C4-2B (cell line): ENCODE data around the gene SPAAR.

ENCODE experiments used
- H3K27ac ChIP-seq: fragments of 450-650 bp; 2 replicates; pipeline ENCODE4 v1.5.1; 2017
- CTCF ChIP-seq: fragments of 450-650 bp; conservative IDR thresholded peaks from 2 replicates; pipeline ENCODE4 v1.5.1; 2017; ENCODE audit warnings: mild to moderate bottlenecking
- ZFX ChIP-seq: fragments of 450-650 bp; IDR thresholded peaks from 2 replicates; pipeline ENCODE4 v1.6.1; 2017

The SPAAR gene

GRCh38 chr9:35958104-35958837 lies 49.0 kb downstream of the SPAAR start, which contains the start of gene OR2S2:
Gene OR2S2 (minus strand): TSS chr9:35958154. CDS start chr9:35958098, 56 bp downstream.
- TF ChIP-seq CTCF = no peak
- TF ChIP-seq ZFX = no peak
- no peak within 1 kb of the TSS for H3K27ac ChIP-seq

GRCh38 chr9:35960039-35960655 lies 50.9 kb downstream of the SPAAR start:
- TF ChIP-seq ZFX (no peak), CTCF (no peak)
- H3K27ac ChIP-seq = no peak overlapping the region
